GF-D8 (cell line): ENCODE measurements around the gene WSCD2.

Source experiments
- DNase-seq: peaks from one replicate; lab custom pipeline; 2025; lab: John Stamatoyannopoulos, UW

WSCD2 gene

DNA sequence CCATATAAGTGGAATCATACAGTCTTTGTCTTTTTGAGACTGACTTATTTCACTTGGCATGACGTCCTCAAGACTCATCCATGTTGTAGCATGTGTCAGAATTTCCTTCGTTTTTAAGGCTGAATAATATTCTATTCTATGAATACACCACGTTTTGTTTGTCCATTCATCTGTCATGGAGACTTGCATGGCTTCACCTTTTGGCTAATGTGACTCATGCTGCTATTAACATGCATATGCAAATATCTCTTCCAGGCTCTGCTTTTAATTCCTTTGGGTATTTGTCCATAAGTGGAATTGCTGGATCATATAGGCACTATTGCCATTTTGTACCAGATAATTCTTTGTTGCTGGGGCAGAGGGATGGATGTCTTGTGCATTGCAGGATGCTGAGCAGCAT lies 19.6 kb upstream of the WSCD2 start:
- no peak for DNase-seq

DNA sequence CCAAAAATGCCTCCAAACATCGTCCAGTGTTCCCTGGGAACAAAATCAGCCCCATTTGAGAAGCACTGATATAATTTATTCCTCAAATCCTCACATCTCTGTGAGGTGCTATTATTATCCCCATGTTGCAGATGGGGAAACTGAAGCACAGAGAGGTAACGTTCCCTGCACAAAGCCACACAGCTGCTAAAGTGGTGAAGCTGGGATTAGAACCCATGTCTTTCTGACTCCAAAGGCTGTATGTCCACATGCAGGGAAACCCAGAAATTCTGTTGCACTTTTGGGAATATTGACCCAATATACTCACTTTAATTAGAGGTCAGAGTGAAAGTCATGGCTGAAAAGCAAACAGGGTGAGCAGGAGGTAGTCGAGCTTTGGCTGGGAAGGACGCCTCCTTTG lies 19.1 kb upstream of the WSCD2 start:
- no peak for DNase-seq

DNA sequence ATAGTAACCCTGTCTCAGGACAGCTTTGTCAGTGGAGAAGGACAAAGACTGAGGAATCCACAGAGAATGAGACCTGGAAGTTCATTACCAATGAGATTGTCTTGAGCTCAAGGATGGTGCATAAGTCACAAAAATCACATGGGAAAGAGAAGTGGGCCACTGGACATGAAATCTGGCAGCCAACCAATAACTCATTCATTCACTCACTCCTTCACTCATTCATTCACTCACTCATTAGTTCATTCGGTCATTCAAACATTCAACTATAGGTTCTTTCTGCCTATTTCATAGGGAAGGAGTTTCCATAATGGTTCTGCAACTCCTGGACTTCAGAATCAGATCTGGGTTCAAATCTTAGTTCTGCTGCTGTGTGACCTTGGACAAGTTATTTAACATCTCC lies 18.2 kb upstream of the WSCD2 start:
- DNase-seq, result no peak

DNA sequence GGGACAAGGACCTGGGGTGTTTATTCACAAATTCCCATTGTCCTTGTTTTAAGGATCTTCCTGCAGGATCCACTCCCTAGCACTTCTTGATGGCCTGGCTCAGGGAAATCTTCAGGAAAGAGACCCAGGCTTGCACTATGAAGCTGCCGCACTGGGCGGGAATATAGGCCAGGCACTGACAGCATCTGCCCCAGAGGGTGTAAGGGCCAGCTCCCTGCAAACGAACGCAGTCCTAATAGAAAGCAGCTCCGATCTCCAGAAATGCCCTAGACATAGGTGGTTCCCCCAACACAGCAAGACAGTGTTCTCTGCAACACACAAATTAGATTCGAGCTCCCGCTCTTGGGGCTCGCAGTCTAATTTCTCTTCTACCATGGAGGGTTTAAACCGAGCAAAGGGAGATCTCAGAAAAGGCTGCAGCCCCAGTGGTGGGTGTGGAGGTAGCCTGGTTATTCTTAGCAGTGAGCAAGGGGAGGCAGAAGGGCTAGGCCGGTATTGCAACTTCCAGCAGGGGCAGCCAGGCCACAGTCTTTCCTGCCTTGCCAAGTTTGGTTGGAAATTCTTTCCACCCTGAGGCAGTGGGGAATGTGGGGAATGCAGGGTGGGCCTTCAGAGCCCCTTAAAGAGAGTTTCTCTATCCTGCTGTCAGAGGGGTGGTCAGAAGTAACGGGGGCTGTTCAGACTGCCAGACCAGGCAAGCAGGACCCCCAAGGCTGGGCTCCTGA lies 16.1 kb upstream of the WSCD2 start:
- no peak for DNase-seq

DNA sequence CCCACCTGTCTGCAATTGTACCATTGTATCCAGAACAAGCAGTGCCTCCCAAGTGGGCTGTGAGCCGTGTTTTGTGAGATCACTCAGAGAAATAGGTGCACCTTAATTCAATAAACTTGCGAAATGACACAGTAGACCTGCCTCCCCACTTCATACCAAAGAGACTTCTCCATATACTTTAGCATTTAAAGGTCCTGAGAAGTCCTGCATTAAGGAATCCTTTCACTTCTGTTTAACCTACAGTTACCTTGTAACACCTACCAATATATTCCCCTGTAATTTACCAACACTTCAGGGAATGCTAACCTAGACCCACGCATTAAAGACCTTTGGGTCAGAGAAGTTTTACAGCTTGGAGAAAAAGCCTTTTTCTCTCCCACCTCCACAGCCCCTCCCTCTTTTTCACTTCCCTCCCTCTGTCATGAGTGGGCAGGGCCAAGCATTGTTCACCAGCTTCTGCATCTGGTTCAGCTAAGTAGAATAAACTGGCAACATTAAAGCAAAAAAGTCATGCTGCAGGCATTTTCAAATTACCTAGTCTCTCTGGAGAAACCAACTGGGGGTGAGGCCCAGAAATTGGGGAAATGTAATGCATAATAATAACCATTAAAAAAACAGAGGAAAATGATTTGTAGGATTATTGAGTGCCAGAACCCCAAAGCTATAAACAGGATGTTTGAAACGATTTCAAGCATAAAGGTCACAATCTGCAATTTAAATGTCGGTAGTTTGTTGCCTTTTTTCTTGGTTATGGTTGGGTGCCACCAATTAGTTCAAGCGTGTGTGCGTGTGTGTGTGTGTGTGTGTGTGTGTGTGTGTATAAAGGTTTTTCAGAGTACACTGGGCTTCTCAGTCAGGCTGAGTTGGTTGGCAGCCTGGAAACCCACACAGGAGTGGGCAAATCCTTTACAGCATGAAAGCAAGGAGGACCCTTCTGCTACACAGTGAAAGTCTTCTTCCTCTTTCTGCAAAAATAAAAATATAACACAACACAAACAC lies 13.7 kb upstream of the WSCD2 start:
- DNase-seq, result no peak

DNA sequence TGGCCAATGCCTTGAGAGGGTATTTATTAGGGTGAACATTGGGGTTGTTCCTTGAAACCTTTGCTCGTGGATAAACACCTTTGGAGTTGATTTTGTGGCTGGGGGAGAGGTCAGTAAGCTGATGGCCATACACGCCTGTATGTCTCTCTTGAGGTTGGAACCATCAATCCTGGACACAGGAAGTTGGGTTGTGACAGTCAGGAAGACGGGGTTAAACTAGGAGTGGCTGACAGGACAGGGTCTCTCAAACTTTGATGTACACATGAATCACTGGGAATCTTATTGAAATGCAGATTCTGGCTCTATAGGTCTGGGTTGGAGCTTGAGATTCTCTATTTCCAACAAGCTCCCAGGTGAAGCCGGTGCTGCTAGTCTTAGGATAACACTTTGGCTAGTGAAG lies 12.8 kb upstream of the WSCD2 start:
- DNase-seq, result no peak

DNA sequence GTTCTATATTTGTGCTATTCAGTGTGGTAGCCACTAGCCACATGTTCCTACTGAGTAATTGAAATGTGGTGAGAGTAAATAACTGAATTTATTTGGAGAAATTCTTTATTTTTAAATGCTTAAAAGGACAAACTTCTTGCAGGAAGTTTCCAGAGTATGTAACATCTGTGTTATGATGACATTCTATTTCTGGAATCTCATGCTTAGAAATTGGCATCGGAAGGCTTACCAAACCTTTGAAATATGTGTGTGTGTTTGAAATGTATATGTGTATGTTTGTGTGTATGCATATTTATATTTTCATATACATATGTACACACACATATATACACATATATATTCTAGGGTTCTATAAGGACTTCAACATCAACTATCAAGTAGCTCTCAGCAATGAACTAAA lies 12.4 kb upstream of the WSCD2 start:
- DNase-seq, result no peak

DNA sequence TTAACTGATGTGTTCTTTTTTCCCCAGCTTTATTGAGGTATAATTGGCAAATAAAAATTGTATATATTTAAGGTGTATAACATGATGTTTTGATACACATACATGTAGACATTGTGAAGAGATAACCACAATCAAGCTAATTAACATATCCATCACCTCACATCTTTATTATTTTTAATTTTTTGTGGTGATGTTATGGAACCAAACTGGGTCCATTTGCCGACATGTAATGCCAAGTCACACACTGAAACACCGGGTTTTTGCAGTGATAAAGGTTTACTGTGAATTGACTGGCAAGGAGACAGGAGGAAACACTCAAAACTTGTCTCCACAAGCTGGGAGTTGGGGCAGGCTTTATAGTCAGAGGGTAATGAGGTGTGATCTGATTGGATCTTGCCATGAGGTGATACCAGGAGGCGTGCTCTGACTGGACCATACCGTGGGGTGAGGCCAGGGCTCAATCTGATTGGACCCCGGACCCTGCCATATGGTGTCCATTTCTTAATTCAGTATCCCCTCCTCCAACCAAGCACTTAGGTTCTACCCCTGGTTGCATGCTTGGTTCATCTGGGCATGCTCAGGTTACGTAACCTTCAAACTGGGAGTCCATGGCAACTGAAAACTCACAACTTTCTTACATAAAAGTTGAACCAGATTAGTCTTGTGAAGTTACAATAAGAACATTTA lies 11.8 kb upstream of the WSCD2 start:
- no peak for DNase-seq

DNA sequence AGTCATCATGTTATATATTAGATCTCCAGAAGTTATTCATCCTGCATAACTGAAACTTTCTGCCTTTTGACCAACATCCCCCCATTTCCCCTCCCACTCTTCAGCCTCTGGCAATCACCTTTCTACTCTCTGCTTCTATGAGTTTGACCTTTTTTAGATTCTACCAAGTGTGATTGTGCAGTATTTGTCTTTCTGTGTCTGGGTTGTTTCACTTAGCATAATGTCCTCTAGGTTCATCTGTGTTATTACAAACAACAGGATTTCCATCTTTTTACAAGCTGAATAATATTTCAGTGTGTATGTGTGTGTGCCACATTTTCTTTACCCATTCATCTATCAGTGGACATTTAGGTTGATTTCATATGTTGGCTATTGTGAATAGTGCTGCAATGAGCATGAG lies 11.2 kb upstream of the WSCD2 start:
- no peak for DNase-seq

DNA sequence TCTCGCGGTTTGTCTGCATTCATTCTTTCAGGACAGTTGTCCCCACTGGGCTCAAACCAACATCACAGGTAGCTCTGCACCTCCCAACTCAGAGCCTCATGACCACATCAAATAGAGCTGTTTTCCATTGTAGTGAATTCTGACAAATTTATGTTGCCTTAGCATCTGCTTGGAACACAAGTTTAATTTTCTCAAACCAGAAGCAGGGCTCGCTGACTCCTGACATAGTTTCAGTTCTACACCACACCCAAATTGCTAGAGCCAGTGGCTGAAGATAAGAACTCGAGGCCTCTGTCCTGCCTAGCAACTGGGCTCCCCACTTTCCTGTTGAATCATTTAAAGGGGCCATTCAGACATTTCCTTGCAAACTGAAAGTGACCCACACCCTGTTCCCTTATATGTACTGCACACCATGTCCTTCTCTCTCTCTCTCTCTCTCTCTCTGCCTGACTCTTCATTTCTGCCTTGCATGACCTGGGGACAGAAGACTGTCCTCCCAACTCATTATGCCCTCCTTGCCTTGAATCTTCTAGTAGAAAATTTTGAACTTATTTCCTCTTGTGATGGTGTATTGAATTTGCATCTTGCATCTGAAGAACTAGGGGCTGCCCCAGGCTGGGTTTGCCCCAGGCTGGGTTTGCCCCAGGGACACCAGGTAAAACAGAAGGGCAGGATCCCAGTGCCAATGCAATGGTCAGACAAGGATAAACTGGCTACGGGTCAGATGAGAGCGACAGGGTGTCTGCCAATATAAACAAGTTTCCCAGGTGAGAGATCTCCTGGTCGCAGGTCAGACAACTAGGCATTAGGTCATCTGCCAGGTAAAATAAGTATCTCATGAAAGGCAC lies 9.7 kb upstream of the WSCD2 start:
- no peak for DNase-seq

DNA sequence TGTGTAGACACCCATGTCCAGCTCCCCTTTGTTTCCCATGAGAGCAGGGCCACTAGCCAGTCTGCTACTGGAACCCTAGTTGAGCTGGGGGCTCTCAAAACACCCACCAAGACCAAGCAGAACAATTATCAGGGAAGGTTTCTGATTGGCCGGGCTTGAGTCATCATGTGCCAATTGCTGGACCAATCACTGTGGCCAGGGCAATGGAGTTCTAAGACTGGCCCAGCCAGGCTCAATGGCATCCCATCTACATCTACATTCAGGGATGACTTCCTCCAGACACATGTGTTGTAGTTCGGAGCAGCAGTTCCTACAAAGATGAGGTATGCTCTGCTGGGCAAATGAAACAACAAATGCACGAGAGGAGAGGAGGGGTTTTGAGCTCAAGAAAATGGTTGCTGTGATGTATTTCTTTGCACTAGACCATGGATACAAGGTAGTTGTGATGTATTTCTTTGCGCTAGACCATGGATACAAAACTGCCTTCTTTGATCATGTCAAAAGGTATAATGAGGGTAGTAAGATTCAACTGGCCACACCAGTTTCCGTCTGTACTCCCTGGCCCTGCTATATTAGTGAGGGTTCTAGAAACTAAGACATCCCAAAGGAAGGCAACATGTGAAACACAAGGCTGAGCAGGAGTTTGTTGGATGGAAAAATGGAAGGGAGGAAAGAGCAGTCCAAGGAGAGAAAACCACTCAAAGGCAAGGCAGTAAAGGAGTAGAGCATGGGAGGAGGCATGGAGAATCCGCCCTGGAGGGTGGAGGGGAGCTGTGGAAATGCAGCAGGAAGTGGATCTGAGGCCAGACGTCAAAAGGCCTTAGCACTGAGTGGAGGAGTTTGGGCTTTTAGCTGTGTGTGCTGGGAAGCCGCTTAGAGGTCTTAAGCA lies 8.9 kb upstream of the WSCD2 start:
- DNase-seq, result no peak

DNA sequence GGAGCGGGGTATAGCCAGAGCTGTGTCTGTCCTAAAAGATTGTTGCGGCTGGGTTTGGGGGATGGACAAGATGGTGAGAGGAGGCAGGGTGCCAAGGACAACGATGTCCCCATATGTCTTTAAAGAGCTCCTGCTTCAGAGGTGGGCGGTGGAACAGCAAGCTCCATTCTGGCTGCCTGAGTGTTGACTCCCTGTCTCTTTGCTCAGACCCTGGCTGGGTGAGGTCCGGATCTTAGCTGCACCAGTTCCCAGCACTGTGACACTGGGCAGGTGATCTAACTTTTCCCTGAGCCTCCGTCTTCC lies 8.3 kb upstream of the WSCD2 start:
- no peak for DNase-seq

DNA sequence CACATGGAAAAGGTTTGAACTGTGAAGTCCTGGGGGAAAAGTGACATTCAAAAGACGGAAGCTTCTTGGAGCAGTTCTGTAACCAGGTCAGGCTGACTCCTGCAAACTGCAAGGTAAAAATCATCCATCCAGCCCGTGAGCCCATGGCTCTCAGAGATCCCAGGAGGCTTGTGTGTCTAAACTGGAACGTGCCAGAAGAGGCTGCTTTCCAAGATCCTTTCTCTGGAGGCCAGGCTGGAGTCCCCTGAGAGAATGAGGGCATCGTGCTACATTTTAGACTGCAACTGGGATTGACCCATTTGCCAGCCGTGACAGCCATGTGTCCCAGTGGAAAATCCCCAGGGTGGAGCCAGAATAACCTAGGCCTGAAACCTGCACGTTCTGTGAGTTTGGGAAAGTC lies 7.8 kb upstream of the WSCD2 start:
- DNase-seq, result no peak

DNA sequence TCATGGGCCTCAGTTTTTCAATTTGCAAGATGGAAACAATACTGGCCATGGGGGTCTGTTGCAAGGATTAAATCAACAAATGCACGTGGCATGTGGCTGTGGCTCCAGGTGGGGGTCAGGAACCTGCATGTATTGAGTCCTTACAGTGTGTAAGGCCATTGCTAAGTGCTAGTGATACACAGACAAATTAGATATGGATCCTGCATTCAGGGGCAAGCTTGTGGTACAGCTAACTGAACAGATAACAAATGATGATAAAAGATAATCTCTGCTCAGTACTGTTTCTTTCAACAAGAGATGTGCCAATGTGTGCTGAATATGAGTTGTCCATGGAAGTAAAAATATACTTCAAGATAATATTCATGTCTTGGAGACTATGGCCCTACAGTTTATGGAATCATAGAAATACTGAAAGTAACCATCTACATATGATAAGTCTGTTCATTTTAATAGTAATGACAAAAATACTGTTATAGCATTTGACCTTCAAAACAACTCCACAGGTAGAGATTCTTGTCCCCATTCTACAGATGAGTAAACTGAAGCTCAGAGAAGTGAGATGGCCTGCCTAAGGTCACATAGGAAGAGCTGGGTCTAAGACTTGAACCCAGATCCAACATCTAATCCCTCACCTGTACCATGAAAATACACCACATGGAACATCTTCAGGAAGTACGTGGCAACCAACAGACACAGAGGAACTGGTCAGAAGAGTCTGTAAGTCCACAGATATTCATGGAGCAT lies 7.2 kb upstream of the WSCD2 start:
- DNase-seq, result no peak

DNA sequence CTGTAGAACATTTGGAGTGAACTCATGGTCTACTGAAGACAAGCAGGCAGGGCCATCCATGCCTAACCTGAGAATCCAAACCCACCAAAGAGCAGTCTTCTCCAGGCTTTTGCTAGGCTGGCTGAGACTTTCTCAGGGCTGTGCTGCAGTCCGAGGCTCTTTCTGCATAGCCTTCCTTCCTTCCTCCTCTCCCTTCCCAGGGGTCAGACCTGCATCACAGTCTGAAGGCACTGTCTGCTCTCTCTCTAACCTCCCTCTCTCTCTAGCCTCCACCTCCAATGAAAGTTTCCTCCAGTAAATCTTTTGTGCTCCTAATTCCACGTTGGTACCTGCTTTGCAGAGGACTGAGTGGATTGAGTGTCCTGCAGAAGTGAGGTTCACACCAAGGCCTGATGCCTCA lies 6.4 kb upstream of the WSCD2 start:
- no peak for DNase-seq

DNA sequence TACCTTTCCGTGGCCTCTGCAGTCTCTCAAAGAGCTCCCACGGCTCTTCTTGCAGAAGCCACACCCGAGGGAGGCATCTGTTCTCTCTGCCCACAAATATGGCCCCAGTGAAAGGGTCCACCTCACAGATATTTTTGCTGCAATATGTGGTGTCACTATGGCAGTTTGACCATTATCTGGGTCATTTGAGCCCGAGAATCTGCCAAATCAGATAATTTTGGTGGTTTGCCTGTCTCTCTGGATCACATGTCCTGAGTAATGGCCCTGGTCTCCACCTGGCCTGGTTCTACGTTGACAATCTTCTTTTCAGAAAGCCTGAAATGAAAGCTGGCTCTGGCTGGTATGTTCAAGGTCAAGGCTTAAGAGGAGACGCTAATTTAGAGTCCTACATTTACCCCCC lies 5.7 kb upstream of the WSCD2 start:
- DNase-seq, result no peak

DNA sequence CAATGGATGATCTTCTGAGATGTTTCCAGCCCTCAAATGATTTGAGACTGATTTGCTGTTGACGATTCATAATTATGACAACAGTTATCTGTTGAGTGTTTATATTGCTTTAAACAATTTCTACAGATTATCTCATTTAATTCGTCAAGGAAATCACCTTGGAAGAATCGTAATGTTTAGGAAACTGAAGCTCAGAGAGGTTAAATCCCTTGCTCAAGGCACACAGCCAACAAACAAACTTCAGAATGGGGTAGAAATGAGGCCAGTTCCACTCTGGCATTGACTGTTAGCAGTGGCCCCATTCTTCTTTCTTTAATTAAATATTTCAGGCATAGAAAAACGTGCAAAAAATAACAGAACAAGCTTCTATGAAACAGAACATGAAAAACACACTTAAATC lies 4.0 kb upstream of the WSCD2 start:
- DNase-seq, result no peak

DNA sequence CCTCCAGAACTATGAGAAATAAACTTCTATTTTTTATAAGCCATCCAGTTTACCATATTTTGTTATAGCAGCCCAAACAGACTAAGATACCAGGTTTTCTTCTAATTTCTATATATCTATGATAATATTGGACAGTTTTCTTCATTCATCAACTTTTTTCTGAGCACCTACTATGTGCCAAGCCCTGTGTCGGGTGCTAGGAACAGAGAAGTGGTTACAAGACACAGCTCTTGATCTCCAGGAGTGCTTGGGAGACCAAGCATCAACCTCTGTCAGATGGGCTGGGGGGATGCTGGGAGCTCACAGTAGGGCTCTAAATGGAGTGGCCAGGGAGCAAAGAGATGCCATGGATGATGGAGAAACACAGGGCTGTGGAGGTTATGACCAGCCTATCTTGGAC lies 2.9 kb upstream of the WSCD2 start:
- DNase-seq, result no peak

DNA sequence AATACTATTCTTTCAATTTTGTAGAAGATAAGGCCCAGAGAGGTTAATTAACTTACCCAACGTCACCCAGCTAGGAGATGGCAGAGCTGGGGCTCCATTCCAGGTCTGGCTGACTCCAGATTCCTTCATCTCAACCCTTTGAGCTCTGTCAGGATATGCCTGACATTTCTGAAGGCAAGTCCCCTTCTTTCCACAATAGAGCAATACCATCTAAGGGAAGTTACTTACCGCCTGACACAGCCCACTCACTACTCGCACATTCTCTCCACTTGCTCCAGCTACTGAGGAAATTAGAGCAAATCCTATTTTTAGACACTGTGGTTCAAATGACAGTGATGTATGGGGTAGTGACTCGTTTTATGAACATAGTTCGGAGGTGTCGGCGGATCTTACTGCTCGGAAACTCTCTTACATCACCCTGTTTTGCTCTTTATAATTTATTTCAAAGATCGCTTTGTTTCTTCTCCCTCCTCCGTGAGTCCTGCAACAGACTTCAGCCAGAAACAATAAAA lies 2.0 kb upstream of the WSCD2 start:
- DNase-seq, result no peak

DNA sequence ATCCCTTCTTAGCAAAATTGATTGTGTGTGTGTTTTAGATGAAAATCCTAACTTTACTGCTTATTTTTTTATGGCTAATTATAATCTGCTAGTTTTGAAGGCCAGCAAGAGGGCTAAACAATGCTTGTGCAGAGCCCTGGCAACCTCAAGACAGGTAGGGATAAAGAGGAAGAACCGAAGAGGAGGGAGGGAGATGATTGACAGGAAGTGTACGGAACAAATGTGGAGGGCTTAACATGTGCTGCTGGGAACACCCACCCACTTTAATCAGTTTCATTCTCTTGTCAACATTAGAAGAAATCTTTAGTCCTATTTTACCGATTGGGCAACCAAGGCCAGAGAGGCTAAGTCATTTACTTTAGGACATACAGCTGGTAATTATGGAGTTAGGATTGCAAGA lies 1.4 kb upstream of the WSCD2 start:
- no peak for DNase-seq
